Mesothelial cell of epicardium (in vitro differentiated cells): ENCODE results near the gene WRAP73. TPM values are rescaled to one million over a fixed set of nuclear protein-coding genes. Genes with fewer than 3 reads are reported as not detected.

ENCODE experiments used
- DNase-seq, 2 experiments: peaks; one replicate each; pipeline ENCODE4 v3.0.0; 2021; ENCODE audit warnings: low spot score in 2 of 2; ENCODE audit not compliant: unreplicated experiment in 2 of 2
- H3K27ac Mint-ChIP-seq: 2 replicates; pipeline ENCODE4 v1.8.0; 2021; ENCODE audit warnings: mixed read lengths
- H3K27me3 Mint-ChIP-seq: 2 replicates; pipeline ENCODE4 v1.8.0; 2021; ENCODE audit warnings: low read depth, mixed read lengths
- H3K36me3 Mint-ChIP-seq: 2 replicates; pipeline ENCODE4 v1.8.0; 2021; ENCODE audit warnings: mixed read lengths
- H3K4me1 Mint-ChIP-seq: 2 replicates; pipeline ENCODE4 v1.8.0; 2021; ENCODE audit warnings: mixed read lengths
- H3K4me3 Mint-ChIP-seq: 2 replicates; pipeline ENCODE4 v1.8.0; 2021; ENCODE audit warnings: mild to moderate bottlenecking, moderate library complexity, mixed read lengths
- H3K9me3 Mint-ChIP-seq: 2 replicates; pipeline ENCODE4 v1.8.0; 2021; ENCODE audit warnings: mixed read lengths
- total RNA-seq: library from RNA; stranded (reverse); gene quantifications from 3 replicates; pipeline ENCODE4 v1.2.1, GENCODE V29; 2021
- TF ChIP-seq, protein P1 (sequence below): fragments of 200-600 bp; sonication (generic); IDR thresholded peaks from one replicate; pipeline ENCODE4 v1.5.0; 2021; ENCODE audit warnings: antibody characterized with exemption; ENCODE audit not compliant: unreplicated experiment

Gene WRAP73
- total RNA-seq, 1 donor from 2014 or later: 20.8 TPM

DNA sequence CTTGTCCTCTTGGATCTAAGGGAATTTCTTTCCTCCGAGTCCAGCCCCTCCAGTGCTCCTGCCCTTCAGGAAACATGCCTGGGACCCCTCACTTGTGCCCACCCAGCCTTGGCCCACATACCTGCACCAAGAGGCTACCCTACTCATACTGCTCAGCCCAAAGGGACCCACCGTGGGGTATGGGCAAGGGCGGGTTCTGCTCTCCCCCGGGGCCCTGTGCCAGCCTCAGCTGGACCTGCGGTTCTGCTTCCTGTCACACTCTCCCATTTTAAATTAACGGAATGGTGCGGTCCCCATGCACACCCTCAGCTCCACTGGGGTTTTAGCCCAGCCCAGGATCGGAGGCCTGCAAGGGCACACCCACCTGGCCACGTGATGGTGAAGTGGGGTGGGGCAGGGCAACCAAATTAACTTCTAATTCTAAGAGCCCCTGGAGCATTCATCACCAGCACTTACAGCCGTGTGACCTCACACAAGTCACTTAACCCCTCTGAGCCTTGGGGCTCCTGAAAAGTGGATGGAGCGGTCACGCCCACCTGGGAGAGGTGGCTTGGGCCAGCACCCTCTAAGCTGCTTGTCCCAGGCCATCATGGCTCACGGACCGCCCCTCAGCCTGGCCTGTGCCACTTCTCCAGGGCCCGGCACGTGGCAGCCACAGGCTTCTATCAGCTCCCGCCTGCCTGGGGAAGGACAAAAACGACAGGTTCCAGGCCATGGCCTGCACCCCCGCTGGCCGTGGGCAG, 30.8 kb upstream of the WRAP73 start:
- DNase-seq: no peak
- TF ChIP-seq, protein P1, sequence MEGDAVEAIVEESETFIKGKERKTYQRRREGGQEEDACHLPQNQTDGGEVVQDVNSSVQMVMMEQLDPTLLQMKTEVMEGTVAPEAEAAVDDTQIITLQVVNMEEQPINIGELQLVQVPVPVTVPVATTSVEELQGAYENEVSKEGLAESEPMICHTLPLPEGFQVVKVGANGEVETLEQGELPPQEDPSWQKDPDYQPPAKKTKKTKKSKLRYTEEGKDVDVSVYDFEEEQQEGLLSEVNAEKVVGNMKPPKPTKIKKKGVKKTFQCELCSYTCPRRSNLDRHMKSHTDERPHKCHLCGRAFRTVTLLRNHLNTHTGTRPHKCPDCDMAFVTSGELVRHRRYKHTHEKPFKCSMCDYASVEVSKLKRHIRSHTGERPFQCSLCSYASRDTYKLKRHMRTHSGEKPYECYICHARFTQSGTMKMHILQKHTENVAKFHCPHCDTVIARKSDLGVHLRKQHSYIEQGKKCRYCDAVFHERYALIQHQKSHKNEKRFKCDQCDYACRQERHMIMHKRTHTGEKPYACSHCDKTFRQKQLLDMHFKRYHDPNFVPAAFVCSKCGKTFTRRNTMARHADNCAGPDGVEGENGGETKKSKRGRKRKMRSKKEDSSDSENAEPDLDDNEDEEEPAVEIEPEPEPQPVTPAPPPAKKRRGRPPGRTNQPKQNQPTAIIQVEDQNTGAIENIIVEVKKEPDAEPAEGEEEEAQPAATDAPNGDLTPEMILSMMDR: no peak
- H3K27ac Mint-ChIP-seq: no peak overlapping the region
- no peaks in the 10 kb centered on the region for H3K36me3 Mint-ChIP-seq
- H3K4me1 Mint-ChIP-seq: peaks cover 8% of the 10 kb centered on the region
- no peaks in the 10 kb centered on the region for H3K9me3 Mint-ChIP-seq
- no peak overlapping the region for H3K4me3 Mint-ChIP-seq
- peaks cover 26% of the 10 kb centered on the region for H3K27me3 Mint-ChIP-seq

DNA sequence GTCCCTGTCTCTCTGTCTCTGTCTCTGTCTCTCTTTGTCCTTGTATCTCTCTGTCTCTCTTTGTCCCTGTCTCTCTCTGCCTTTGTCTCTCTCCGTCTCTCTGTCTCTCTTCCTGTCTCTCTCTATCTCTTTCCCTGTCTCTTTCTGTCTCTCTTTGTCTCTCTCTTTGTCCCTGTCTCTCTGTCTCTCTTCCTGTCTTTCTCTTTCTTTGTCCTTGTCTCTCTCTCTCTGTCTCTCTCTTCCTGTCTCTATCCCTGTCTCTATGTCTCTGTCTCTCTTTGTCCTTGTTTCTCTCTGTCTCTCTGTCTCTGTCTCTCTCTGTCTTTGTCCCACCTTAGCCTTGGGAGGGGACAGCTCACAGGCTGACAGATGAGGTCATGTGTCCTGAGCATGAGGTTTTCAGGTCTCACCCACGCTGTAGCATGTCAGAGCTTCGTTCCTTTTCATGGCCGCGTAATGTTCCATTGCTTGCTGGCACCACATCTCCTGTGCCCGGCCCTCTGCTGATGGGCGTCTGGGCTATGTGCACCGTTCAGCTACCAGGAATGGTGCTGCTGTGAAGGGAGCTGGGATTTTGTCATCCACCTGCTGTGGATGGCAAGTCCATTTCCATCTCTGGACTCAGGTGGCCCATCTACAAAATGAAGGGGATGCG, 30.0 kb upstream of the WRAP73 start:
- H3K36me3 Mint-ChIP-seq: no peaks in the 10 kb centered on the region
- H3K27me3 Mint-ChIP-seq: peaks cover 20% of the 10 kb centered on the region
- H3K27ac Mint-ChIP-seq: no peak overlapping the region
- H3K4me3 Mint-ChIP-seq: no peak overlapping the region
- no peaks in the 10 kb centered on the region for H3K9me3 Mint-ChIP-seq
- TF ChIP-seq, protein P1: no peak
- DNase-seq: no peak
- peaks cover 2% of the 10 kb centered on the region for H3K4me1 Mint-ChIP-seq

DNA sequence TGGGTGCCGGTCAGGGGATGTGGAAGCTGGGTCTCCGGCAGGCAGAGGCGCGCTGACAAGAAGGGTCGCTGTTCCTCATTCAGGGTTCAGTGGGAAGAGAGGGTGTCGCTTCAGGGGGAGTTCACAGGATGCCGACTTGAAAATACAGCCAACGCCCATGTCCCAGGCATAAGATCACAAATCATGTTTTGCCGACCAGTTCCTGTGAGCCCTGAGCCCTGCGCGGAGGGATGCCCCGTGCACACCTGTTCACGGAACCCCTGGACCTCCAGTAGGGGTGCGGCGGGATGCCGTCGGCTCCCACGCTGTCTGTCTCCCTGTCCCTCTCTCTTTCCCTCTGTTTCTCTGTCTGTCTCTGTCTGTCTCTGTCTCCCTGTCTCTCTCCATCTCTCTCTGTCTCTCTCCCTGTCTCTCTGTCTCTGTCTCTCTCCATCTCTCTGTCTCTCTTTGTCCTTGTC, 29.2 kb upstream of the WRAP73 start:
- H3K27me3 Mint-ChIP-seq: peaks cover 18% of the 10 kb centered on the region
- no peak overlapping the region for H3K27ac Mint-ChIP-seq
- H3K36me3 Mint-ChIP-seq: no peaks in the 10 kb centered on the region
- DNase-seq: no peak
- no peak overlapping the region for H3K4me3 Mint-ChIP-seq
- H3K9me3 Mint-ChIP-seq: no peaks in the 10 kb centered on the region
- H3K4me1 Mint-ChIP-seq: no peaks in the 10 kb centered on the region
- TF ChIP-seq, protein P1: no peak

DNA sequence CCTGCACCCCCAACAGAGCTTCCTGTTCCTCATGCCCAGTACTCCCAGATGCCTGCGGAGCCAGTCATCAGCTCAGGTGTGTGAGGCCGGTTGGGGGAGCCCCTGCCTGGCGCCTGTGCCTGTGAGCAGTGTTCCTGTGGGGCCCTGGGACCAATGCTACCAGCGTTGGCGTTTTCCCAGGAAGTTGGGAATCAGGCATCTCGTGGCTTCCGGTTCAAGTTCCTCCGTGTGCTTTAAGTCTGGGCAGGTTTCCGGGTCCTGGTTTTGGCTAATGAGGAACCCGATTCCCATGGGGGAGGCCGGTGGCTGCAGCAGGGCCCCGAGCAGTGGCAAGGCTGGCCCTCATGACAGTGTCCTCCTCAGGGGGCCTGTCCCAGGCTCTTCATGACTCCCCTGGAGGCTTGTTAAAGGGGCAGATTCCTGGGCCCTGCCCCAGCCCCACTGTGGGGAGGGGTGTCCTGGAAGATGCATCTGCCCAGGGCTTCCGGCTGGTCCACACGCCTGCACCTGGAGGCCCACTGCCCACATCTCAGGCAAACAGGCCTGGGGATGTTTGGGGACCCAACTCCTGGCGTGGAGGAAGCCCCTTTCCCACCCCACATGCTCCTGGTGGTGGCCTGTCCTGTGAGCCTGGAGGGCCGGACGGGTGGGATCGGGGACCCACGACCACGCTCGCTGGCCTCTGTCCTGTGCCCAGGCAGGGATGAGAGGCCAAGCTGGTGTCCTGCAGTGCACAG, 28.6 kb upstream of the WRAP73 start:
- TF ChIP-seq, protein P1: no peak
- Mint-ChIP-seq H3K27me3 (peaks cover 18% of the 10 kb centered on the region), H3K4me3 (no peak overlapping the region), H3K36me3 (no peaks in the 10 kb centered on the region), H3K4me1 (peaks cover 1% of the 10 kb centered on the region), H3K9me3 (no peaks in the 10 kb centered on the region), H3K27ac (no peak overlapping the region)
- no peak for DNase-seq

DNA sequence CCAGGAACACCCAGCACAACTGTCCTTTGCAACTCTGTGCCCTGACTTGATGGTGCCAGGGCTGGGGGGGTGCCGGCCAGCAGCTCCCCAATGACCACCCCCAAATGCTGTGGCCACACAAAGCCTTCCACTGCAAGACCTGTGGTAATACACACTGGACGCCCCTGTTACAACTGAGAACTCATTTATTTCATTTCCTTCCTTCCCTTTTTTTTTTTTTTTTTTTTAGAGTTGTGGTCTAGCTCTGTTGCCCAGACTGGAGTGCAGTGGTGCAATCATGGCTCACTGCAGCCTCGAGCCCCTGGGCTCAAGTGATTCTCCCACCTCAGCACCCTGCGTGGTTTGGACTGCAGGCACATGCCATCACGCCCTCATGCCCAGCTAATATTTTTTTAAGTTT, 27.6 kb upstream of the WRAP73 start:
- no peak for DNase-seq
- no peak overlapping the region for H3K4me3 Mint-ChIP-seq
- H3K4me1 Mint-ChIP-seq: peaks cover 4% of the 10 kb centered on the region
- TF ChIP-seq, protein P1: no peak
- no peak overlapping the region for H3K27ac Mint-ChIP-seq
- peaks cover 22% of the 10 kb centered on the region for H3K27me3 Mint-ChIP-seq
- H3K36me3 Mint-ChIP-seq: no peaks in the 10 kb centered on the region
- no peaks in the 10 kb centered on the region for H3K9me3 Mint-ChIP-seq
